ENCODE data around the gene ELAC2. TPM values are rescaled to one million over a fixed set of nuclear protein-coding genes. Genes with fewer than 3 reads are reported as not detected.

Gene ELAC2
- polyA plus RNA-seq, 1 donor from 2014 or later: 34.6 TPM

GRCh38 chr17:13065032-13065431, 47.2 kb upstream of the ELAC2 start:
- no peaks in the 10 kb centered on the region for H3F3A ChIP-seq (ENCODE audit: insufficient read depth, low read length, poor library complexity, severe bottlenecking)
- H3K36me3 ChIP-seq (ENCODE audit: insufficient read depth, low read length): no peaks in the 10 kb centered on the region
- H3K4me2 ChIP-seq (ENCODE audit: low read length): no peak overlapping the region
- H3K4me3 ChIP-seq (ENCODE audit: low read length): no peak overlapping the region
- no peaks in the 10 kb centered on the region for H3K79me2 ChIP-seq (replicated peaks; ENCODE audit: insufficient read depth, low read length)
- H3K9me2 ChIP-seq (ENCODE audit: insufficient read depth, low read length): no peaks in the 10 kb centered on the region
- no peak overlapping the region for H3K27ac ChIP-seq (ENCODE audit: low read length)
- no peaks in the 10 kb centered on the region for H3K27me3 ChIP-seq (ENCODE audit: insufficient read depth, low read depth, low read length)
- H2AFZ ChIP-seq (ENCODE audit: low read depth, low read length): no peak overlapping the region
- no peaks in the 10 kb centered on the region for H4K20me1 ChIP-seq (ENCODE audit: insufficient read depth)
- no peak overlapping the region for H3K9ac ChIP-seq (ENCODE audit: low read length)
- no peaks in the 10 kb centered on the region for H3K9me3 ChIP-seq (ENCODE audit: low read length)
- no peak for TF ChIP-seq MXI1 (conservative IDR thresholded peaks at IDR 0.05; ENCODE audit: poor library complexity, severe bottlenecking)
- TF ChIP-seq POLR2AphosphoS5 (IDR thresholded peaks at IDR 0.05): no peak
- TF ChIP-seq, protein P1, sequence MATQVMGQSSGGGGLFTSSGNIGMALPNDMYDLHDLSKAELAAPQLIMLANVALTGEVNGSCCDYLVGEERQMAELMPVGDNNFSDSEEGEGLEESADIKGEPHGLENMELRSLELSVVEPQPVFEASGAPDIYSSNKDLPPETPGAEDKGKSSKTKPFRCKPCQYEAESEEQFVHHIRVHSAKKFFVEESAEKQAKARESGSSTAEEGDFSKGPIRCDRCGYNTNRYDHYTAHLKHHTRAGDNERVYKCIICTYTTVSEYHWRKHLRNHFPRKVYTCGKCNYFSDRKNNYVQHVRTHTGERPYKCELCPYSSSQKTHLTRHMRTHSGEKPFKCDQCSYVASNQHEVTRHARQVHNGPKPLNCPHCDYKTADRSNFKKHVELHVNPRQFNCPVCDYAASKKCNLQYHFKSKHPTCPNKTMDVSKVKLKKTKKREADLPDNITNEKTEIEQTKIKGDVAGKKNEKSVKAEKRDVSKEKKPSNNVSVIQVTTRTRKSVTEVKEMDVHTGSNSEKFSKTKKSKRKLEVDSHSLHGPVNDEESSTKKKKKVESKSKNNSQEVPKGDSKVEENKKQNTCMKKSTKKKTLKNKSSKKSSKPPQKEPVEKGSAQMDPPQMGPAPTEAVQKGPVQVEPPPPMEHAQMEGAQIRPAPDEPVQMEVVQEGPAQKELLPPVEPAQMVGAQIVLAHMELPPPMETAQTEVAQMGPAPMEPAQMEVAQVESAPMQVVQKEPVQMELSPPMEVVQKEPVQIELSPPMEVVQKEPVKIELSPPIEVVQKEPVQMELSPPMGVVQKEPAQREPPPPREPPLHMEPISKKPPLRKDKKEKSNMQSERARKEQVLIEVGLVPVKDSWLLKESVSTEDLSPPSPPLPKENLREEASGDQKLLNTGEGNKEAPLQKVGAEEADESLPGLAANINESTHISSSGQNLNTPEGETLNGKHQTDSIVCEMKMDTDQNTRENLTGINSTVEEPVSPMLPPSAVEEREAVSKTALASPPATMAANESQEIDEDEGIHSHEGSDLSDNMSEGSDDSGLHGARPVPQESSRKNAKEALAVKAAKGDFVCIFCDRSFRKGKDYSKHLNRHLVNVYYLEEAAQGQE (IDR thresholded peaks at IDR 0.05; ENCODE audit: borderline replicate concordance): no peak
- TF ChIP-seq EP300 (conservative IDR thresholded peaks at IDR 0.05; ENCODE audit: poor library complexity, severe bottlenecking): no peak
- no peak for TF ChIP-seq SMC3 (conservative IDR thresholded peaks at IDR 0.05; ENCODE audit: poor library complexity)
- no peak for TF ChIP-seq TAF1 (IDR thresholded peaks at IDR 0.05; ENCODE audit: low read depth)
- no peak for TF ChIP-seq EZH2 (IDR thresholded peaks at IDR 0.05; ENCODE audit: borderline replicate concordance, insufficient read depth, low read length, poor library complexity, severe bottlenecking)
- TF ChIP-seq RAD21 (conservative IDR thresholded peaks at IDR 0.05): no peak
- TF ChIP-seq CTCF (IDR thresholded peaks at IDR 0.05; ENCODE audit: poor library complexity, severe bottlenecking): no peak

- Histone ChIP-seq H3K27me3 (ENCODE audit: insufficient read depth, low read depth, low read length) (no peaks in the 10 kb centered on the region), H3F3A (ENCODE audit: insufficient read depth, low read length, poor library complexity, severe bottlenecking) (no peaks in the 10 kb centered on the region), H3K36me3 (ENCODE audit: insufficient read depth, low read length) (no peaks in the 10 kb centered on the region), H3K4me2 (ENCODE audit: low read length) (no peak overlapping the region), H3K9ac (ENCODE audit: low read length) (no peak overlapping the region), H2AFZ (ENCODE audit: low read depth, low read length) (no peak overlapping the region), H3K27ac (ENCODE audit: low read length) (no peak overlapping the region), H3K4me3 (ENCODE audit: low read length) (no peak overlapping the region), H3K79me2 (replicated peaks; ENCODE audit: insufficient read depth, low read length) (no peaks in the 10 kb centered on the region), H3K9me2 (ENCODE audit: insufficient read depth, low read length) (no peaks in the 10 kb centered on the region), H4K20me1 (ENCODE audit: insufficient read depth) (no peaks in the 10 kb centered on the region), H3K9me3 (ENCODE audit: low read length) (no peaks in the 10 kb centered on the region)
- no peak for TF ChIP-seq SMC3 (conservative IDR thresholded peaks at IDR 0.05; ENCODE audit: poor library complexity)
- TF ChIP-seq EZH2 (IDR thresholded peaks at IDR 0.05; ENCODE audit: borderline replicate concordance, insufficient read depth, low read length, poor library complexity, severe bottlenecking): no peak
- TF ChIP-seq RAD21 (conservative IDR thresholded peaks at IDR 0.05): no peak
- no peak for TF ChIP-seq EP300 (conservative IDR thresholded peaks at IDR 0.05; ENCODE audit: poor library complexity, severe bottlenecking)
- TF ChIP-seq MXI1 (conservative IDR thresholded peaks at IDR 0.05; ENCODE audit: poor library complexity, severe bottlenecking): no peak
- no peak for TF ChIP-seq CTCF (IDR thresholded peaks at IDR 0.05; ENCODE audit: poor library complexity, severe bottlenecking)
- TF ChIP-seq, protein P1 (IDR thresholded peaks at IDR 0.05; ENCODE audit: borderline replicate concordance): no peak
Measured at GRCh38 chr17:13055131-13055530, 37.3 kb upstream of the ELAC2 start.
